Vagina (tissue), 2 donors: ENCODE measurements around the gene RRAGC.

ENCODE experiments used
- POLR2A ChIP-seq, 2 donors: fragments of 450-650 bp; IDR thresholded peaks; one replicate each; pipeline ENCODE4 v1.6.1; 2017; ENCODE audit warnings: antibody characterized with exemption in 2 of 2, mild to moderate bottlenecking in 2 of 2, moderate library complexity in 2 of 2
- POLR2AphosphoS5 ChIP-seq, 2 donors: sonication (generic); formaldehyde crosslinking; IDR thresholded peaks; one replicate each; pipeline ENCODE4 v1.9.0; 2017; ENCODE audit warnings: antibody characterized with exemption in 2 of 2, mild to moderate bottlenecking in 2 of 2, low read depth in 1 of 2; ENCODE audit not compliant: insufficient read depth in 1 of 2
- TF ChIP-seq, protein P1 (sequence below), 3 experiments: fragments of 450-650 bp in 2 of 3; fragments of 200-600 bp in 1 of 3; sonication (generic) in 1 of 3; IDR thresholded peaks; one replicate each; pipeline ENCODE4 v1.5.1; 2017 to 2019; ENCODE audit warnings: antibody characterized with exemption in 3 of 3, mild to moderate bottlenecking in 2 of 3, moderate library complexity in 2 of 3

- TF ChIP-seq, protein P1, sequence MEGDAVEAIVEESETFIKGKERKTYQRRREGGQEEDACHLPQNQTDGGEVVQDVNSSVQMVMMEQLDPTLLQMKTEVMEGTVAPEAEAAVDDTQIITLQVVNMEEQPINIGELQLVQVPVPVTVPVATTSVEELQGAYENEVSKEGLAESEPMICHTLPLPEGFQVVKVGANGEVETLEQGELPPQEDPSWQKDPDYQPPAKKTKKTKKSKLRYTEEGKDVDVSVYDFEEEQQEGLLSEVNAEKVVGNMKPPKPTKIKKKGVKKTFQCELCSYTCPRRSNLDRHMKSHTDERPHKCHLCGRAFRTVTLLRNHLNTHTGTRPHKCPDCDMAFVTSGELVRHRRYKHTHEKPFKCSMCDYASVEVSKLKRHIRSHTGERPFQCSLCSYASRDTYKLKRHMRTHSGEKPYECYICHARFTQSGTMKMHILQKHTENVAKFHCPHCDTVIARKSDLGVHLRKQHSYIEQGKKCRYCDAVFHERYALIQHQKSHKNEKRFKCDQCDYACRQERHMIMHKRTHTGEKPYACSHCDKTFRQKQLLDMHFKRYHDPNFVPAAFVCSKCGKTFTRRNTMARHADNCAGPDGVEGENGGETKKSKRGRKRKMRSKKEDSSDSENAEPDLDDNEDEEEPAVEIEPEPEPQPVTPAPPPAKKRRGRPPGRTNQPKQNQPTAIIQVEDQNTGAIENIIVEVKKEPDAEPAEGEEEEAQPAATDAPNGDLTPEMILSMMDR (IDR thresholded peaks at IDR 0.05) = no peak
- TF ChIP-seq POLR2A (IDR thresholded peaks at IDR 0.05) (no peak), POLR2AphosphoS5 (IDR thresholded peaks at IDR 0.05; ENCODE audit: insufficient read depth in 1 of 2, low read depth in 1 of 2) (no peak)
These were observed 68.4 kb downstream of the RRAGC start for GRCh38 chr1:38791164-38791515.
